Testis (tissue), 3 donors: Measurements from ENCODE around the gene SSC4D. TPM values are rescaled to one million over a fixed set of nuclear protein-coding genes. Genes with fewer than 3 reads are reported as not detected.
"Not testable (repeated sequence)": the region's sequence is repeated elsewhere in the genome, so short reads cannot be mapped to it uniquely, and the experiment has no call there.

ENCODE experiments used
- DNase-seq: peaks from one replicate; pipeline ENCODE4 v3.0.0-alpha.2; 2019
- H3K27ac ChIP-seq, 2 donors: fragments of 200-600 bp; sonication (generic); one replicate each; pipeline ENCODE4 v1.5.1; 2019
- H3K27me3 ChIP-seq: fragments of 200-600 bp; sonication (generic); one replicate; pipeline ENCODE4 v1.5.1; 2019
- H3K36me3 ChIP-seq: fragments of 200-600 bp; sonication (generic); one replicate; pipeline ENCODE4 v1.5.1; 2017; ENCODE audit warnings: low read depth; ENCODE audit errors: missing control alignments
- H3K4me1 ChIP-seq: fragments of 200-600 bp; sonication (generic); one replicate; pipeline ENCODE4 v1.5.1; 2019
- H3K4me3 ChIP-seq, 2 donors: fragments of 200-600 bp; sonication (generic); one replicate each; pipeline ENCODE4 v1.5.1; 2017 to 2019
- H3K9me3 ChIP-seq: fragments of 200-600 bp; sonication (generic); one replicate; pipeline ENCODE4 v1.5.1; 2017
- CTCF ChIP-seq, 3 experiments: fragments of 450-650 bp in 2 of 3; fragments of 200-600 bp in 1 of 3; sonication (generic) in 1 of 3; IDR thresholded peaks; one replicate each; pipeline ENCODE4 v1.5.1; 2016 to 2019; ENCODE audit warnings: antibody characterized with exemption in 3 of 3, mild to moderate bottlenecking in 2 of 3, moderate library complexity in 1 of 3
- POLR2A ChIP-seq: fragments of 450-650 bp; IDR thresholded peaks from one replicate; pipeline ENCODE4 v1.6.1; 2017; ENCODE audit warnings: antibody characterized with exemption, mild to moderate bottlenecking, moderate library complexity
- WGBS, 2 donors: methylation state at CpG; one replicate each; pipeline ENCODE4 v1.1.5; 2018; 5-methylcytosine and 5-hydroxymethylcytosine counted together
- intact Hi-C: fragments of 100-400 bp; cut with DNase I; formaldehyde crosslinking; loops from one replicate; pipeline ENCODE4 v1.15.1; 2023; ENCODE audit warnings: low total_unique reads
- polyA plus RNA-seq: library from polyadenylated mRNA; stranded (reverse); fragments of 350-450 nt; fragmentation: Illumina TruSeq; extraction: RNeasy Lipid Tissue Mini Kit (QIAGEN cat#74804); gene quantifications from one replicate; pipeline ENCODE4 v1.2.3, GENCODE V29; 2014; ENCODE audit warnings: low read depth, low replicate concordance; ENCODE audit not compliant: insufficient read depth
- total RNA-seq, 2 donors: library from RNA; depleted of rRNA; stranded (reverse); fragments of >200 nt; gene quantifications; one replicate each; pipeline ENCODE4 v1.2.3, GENCODE V29; 2016

Gene SSC4D
- total and polyA plus RNA-seq, 3 donors from 2014 or later = 1.8 to 2.8 (median 2.3) TPM

- H3K27me3 ChIP-seq = no peaks in the 10 kb centered on the region
- WGBS, 2 donors = 93 to 96% methylated on average over 1 of the region's 1 CpG
- TF ChIP-seq CTCF (IDR thresholded peaks at IDR 0.05) (no peak), POLR2A (no peak)
- intact Hi-C loops = no loop called here
- no peak for DNase-seq
- H3K27ac ChIP-seq = no peak overlapping the region
- no peak overlapping the region for H3K4me3 ChIP-seq
- H3K36me3 ChIP-seq = no peaks in the 10 kb centered on the region
- H3K9me3 ChIP-seq = no peaks in the 10 kb centered on the region
- no peaks in the 10 kb centered on the region for H3K4me1 ChIP-seq
Observed at GRCh38 chr7:76411626-76412025, 2.1 kb upstream of the SSC4D start.

GRCh38 chr7:76408121-76408560 is 1.4 kb downstream of the SSC4D start:
- no peaks in the 10 kb centered on the region for H3K9me3 ChIP-seq
- DNase-seq = no peak
- TF ChIP-seq CTCF (IDR thresholded peaks at IDR 0.05) = no peak
- TF ChIP-seq POLR2A = no peak
- H3K4me1 ChIP-seq = no peaks in the 10 kb centered on the region
- no peaks in the 10 kb centered on the region for H3K27me3 ChIP-seq
- H3K27ac ChIP-seq = no peak overlapping the region
- intact Hi-C loops = no loop called here
- no peaks in the 10 kb centered on the region for H3K36me3 ChIP-seq
- no peak overlapping the region for H3K4me3 ChIP-seq

GRCh38 chr7:76407718-76408117 is 1.8 kb downstream of the SSC4D start:
- no peak for TF ChIP-seq CTCF (IDR thresholded peaks at IDR 0.05)
- TF ChIP-seq POLR2A = no peak
- DNase-seq = no peak
- H3K27ac ChIP-seq = no peak overlapping the region
- no peak overlapping the region for H3K4me3 ChIP-seq
- 88 to 93% methylated on average over 4 of the region's 4 CpGs for WGBS, 2 donors
- intact Hi-C loops = no loop called here
- no peaks in the 10 kb centered on the region for H3K4me1 ChIP-seq
- no peaks in the 10 kb centered on the region for H3K36me3 ChIP-seq
- H3K9me3 ChIP-seq = no peaks in the 10 kb centered on the region
- H3K27me3 ChIP-seq = no peaks in the 10 kb centered on the region

GRCh38 chr7:76405738-76406137 is 3.8 kb downstream of the SSC4D start:
- no peak for TF ChIP-seq CTCF (IDR thresholded peaks at IDR 0.05)
- TF ChIP-seq POLR2A = no peak
- Histone ChIP-seq H3K9me3 (no peaks in the 10 kb centered on the region), H3K4me1 (no peaks in the 10 kb centered on the region), H3K36me3 (no peaks in the 10 kb centered on the region), H3K4me3 (no peak overlapping the region), H3K27me3 (no peaks in the 10 kb centered on the region), H3K27ac (no peak overlapping the region)
- 85 to 94% methylated on average over 9 of the region's 9 CpGs for WGBS, 2 donors
- no peak for DNase-seq
- intact Hi-C loops = no loop called here

- H3K9me3 ChIP-seq = no peaks in the 10 kb centered on the region
- no peaks in the 10 kb centered on the region for H3K27me3 ChIP-seq
Observed at GRCh38 chr7:76403780-76404494, 5.6 kb downstream of the SSC4D start.

GRCh38 chr7:76403097-76403496 is 6.4 kb downstream of the SSC4D start:
- DNase-seq, H3K9me3 ChIP-seq, H3K36me3 ChIP-seq, H3K27me3 ChIP-seq, H3K4me3 ChIP-seq, H3K4me1 ChIP-seq, intact Hi-C loops, H3K27ac ChIP-seq: not testable (repeated sequence)
- WGBS, 2 donors = 80 to 83% methylated on average over 8 of the region's 8 CpGs

More at GRCh38 chr7:76403780-76404494, 5.6 kb downstream of the SSC4D start:
- H3K4me3 ChIP-seq = no peak overlapping the region
- WGBS, 2 donors = 88 to 91% methylated on average over 10 of the region's 10 CpGs
- H3K4me1 ChIP-seq = no peaks in the 10 kb centered on the region
- H3K36me3 ChIP-seq = no peaks in the 10 kb centered on the region
- H3K27ac ChIP-seq = no peak overlapping the region
- TF ChIP-seq CTCF (IDR thresholded peaks at IDR 0.05) (no peak), POLR2A (no peak)
- intact Hi-C loops = no loop called here
- no peak for DNase-seq
